ENCODE results near the gene TSNAXIP1.
"Not testable (repeated sequence)": the region's sequence is repeated elsewhere in the genome, so short reads cannot be mapped to it uniquely, and the experiment has no call there.

TSNAXIP1 gene

DNA sequence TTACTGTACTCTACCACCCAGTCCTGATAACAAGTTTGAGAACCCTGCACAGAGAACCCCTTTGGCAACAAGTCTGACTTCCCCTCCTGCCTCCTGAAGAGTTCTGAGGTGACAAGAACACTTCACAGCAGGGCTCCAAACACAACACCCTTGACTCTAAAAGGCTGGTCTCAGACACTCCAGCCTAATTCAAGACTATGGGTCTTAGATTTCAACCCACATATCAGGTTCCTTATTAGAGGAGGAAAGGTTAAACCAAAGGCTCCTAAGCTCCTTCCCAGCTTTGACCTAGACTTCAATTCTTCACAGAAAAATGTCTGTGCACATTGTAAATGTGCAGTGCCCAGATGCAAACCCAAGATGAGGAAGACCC lies 23.4 kb upstream of the TSNAXIP1 start:
- no peak for DNase-seq (ENCODE audit: low spot score)

DNA sequence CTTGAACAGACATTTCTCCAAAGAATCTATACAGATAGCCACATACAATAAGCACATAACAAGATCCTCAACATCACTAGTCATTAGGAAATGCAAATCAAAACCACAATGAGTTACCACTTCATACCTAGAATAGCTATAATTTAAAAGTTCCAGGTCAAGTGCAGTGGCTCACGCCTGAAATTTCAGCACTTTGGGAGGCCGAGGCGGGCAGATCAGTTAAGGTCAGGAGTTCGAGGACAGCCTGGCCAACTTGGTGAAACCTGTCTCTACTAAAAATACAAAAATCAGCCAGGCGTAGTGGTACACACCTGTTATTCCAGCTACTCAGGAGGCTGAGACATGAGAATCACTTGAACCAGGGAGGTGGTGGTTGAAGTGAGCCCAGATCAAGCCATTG lies 20.2 kb upstream of the TSNAXIP1 start:
- no peak for DNase-seq (ENCODE audit: low spot score)

DNA sequence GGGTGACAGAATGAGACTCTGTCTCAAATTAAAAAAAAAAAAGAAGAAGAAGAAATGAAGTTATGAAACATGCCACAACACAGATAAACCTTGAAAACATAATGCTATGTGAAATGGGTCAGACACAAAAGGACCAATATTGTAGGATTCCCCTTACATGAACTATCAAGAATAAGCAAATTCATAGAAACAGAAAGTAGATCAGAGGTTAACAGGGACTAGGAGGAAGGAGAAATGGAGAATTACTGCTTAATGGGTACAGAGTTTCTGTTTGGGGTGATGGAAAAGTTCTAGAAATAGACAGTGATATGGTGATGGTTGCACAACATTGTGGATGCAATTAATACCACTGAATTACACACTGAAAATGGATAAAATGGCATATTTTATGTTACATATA lies 16.6 kb upstream of the TSNAXIP1 start:
- no peak for DNase-seq (ENCODE audit: low spot score)

DNA sequence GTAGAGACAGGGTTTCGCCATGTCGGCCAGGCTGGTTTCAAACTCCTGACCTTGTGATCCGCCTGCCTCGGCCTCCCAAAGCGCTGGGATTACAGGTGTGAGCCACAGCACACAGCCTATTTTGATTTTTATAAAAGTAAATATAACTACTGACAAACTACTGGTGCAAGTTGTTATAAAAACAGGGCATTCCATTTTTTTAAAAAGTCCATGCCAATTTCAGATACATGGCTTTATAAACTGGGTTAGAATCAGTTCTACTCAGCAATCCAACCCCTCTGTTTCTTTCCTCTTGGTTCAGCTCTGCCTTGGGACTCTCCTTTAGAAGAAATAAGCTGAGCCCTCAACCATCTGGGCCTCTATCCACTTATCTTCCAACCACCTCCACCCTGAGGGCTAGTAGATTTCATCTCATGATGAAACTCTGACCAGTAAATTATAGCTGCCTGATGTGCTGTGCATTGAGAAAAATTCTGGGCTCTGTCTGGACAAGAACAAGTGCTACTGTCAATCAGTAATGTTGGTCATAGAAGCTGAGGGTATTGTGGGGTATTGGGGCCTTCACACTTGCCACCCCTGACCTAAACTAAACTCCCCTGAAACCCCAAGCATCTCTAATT lies 10.5 kb upstream of the TSNAXIP1 start:
- no peak for DNase-seq (ENCODE audit: low spot score)

DNA sequence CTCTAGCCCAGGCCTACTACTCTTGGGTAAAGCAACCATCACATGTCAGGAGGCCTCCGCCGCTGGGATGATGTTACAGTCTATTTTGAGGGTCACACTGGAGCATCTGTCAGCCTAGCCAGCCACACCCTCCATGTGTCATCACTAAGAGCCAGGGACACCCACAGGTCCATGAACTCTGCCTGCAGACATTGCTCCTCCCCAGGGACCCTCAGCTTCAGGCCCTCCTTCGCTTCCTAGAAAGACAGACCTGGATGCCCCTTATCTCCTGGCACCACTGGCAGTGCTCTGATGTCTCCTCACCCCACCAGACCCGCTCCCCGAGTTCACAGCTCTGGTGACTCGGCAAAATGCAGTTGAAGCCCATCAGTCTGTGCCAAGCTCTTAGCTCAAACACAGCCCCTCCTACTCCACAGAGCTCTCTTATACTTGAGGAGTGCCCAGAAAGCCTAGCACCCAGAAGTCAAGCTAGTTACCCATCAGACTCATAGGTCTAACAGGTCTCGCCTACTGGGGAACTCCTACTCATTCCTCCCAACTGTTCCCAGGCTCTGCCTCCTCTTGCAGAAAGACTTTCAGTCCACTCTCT lies 6.3 kb upstream of the TSNAXIP1 start:
- peak; percentile 25 for DNase-seq (ENCODE audit: low spot score)

DNA sequence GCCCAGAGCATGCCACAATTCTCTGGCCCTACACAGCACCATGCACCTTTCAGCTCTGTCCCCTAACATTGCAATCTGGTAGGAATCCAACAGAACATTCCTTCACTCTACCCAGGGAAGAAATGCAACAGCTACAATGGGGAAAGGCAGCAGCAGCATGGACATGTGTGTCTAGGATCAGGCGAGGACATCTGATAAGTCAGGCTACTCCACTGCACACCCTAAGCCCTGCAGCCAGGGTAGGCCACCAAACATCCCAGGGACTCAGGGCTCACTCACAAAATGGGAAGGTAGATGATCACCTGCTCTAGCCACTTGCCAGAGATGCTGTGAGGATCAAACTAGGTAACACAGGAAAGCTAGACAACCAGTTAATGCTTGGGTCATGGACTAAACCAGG lies 5.4 kb upstream of the TSNAXIP1 start:
- DNase-seq (ENCODE audit: low spot score): no peak

DNA sequence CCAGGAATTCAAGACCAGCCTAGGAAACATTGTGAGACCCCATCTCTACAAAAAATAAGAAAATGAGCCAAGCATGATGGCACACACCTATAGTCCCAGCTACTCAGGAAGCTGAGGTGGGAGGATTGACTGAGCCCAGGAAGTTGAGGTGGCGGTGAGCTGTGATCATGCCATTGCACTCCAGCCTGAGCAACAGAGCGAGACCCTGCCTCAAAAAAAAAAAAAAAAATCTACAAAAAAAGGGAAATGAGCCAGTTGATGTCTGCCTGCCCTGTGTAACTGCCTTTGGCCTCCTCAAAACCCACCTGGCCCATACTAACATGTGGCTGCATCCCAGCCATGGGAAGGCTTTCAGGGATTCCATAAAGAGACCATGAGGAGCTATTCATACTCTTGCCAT lies 4.8 kb upstream of the TSNAXIP1 start:
- no peak for DNase-seq (ENCODE audit: low spot score)

DNA sequence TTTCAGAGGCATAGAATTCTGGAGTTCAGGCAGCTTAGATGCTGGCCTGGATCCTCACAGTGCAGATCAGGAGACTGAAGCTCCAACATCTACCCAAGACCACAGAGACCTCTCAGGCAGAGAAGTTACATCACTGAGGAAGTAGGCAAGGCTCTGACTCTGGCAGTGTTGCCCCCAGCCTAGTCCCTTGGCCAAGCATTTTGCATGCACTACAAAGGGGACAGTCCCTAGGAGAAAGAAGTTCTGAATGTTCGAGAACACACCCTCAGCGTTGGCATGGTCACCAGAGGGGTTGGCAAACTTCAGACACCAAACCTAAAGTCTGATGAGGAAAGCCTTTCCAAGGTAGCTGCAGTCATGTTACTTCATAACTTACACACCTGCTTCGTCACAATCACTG lies 2.8 kb upstream of the TSNAXIP1 start:
- DNase-seq (ENCODE audit: low spot score): no peak

DNA sequence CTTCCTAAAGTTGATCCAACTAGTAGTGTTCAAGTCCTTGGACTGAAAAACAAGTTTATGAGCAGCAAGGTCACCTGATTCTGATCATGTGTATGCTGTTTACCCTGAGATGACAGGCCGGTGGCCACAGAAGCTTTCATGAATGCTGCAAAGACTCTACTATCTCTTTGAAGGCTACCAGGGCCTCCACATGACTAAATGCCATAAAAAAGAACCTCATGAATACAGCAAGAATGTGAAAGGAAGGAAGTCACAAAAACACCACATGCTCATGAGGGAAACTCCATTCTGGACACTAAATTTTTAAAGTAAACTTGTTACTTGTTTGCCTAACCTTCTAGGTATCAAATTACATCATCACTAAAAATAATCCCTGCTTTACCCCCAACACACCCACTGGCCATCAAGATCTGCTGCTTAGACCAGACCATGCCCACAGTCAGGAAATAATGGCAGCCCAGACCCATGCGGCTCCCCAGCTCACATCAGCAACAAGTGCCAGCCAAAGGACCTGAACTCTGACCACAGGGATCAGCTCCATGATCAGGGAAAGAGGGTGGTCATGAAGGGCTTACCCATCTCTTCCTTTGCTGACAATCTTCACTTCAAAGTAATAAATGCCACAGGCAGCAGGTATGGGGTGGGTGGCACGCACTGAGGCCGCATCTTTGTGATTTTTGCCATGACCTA lies 1.7 kb upstream of the TSNAXIP1 start:
- DNase-seq (ENCODE audit: low spot score): no peak

DNA sequence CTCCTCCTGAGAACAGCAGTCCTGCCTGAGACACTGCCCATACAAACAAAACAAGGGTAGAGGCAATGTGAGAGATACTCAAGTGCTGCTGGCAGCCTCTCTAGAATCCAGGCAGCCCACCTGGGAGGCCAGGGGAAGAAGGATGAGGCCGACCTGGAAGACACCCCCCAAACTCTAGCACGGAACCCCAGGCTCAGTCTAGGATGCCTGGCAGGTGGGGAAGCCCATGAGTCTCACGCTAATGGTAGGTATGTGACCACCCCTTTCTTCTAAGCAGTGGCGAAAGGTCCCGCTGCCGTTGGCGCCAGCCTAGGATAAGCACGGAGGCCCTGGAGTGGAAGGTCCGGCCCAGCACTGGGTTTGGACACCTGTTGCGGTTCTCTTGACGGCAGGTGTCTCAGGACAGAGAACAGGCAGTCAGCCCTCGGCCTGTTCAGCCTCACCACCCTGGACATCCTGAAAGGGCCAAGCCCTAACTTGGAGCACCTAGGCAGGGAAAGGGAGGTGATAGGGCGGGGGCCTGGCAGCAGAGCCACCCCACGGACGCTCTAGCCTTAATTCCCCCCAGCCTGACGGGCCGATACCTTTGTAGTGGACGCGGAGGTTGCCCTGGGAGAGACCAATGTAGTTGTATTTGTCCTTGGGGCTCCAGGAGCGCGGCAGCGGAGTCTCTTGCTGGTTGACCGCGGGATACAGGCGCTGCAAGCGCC lies 816 bp upstream of the TSNAXIP1 start:
- no peak for DNase-seq (ENCODE audit: low spot score)

DNA sequence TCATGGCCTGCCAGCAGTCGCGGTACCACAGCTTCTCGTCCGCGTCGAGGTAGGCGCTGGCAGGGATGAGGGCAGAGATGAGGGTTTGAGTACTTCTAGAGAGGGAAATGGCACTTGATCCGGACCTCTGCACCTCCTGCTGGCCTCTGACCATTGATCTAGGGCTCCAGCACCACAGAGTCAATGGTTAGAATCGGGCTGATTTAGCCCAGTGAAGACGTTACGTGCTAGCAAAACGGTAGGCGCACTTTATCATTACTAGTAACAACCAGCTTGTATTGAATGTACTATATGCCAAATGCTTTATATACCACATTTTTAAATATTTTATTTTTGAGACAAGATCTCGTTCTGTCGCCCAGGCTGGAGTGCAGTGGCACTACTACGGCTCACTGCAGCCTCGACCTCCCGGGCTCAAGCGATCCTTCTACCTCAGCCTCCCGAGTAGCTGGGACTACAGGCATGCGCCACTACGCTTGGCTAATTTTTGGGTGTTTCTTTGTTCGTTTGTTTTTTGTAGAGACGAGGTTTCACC lies 526 bp downstream of the TSNAXIP1 start:
- no peak for DNase-seq (ENCODE audit: low spot score)

DNA sequence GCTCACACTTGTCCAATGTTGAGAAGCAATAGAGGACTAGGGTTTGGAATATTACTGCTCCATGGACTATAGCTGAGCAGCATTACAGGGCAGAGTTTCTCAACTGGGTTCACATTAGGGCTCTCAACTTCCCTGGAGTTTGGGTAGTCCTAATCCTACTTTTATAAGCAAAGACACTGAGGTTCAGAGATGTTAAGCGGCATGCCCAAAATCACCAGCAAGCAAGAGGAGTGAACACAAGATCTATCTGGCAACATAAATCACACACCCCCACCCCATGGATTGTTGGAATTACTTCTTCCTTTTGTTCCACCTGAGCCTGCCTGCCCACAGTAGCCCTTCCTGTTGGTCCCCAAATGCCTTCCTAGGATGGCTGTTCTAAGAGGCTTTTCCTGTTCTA lies 5.2 kb downstream of the TSNAXIP1 start:
- no peak for DNase-seq (ENCODE audit: low spot score)

DNA sequence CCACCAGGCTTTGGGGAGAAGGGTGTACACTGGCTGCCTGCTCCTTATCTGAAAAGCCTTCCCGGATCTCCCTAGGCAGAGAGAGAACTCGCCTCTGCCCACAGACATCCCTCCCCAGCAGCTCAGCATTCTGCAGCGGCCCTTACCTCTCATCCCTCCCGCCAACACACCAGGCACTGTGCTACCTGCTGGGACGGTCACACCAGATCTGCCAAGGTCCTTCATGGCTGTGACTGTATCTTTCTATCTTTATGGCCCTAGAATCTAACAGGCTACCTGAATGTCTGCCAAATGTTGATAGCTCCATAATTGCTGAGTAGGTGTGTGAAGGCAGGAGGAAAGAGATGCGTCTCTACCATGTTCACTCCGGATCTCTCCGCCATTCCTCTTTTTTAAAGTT lies 7.9 kb downstream of the TSNAXIP1 start:
- no peak for DNase-seq (ENCODE audit: low spot score)

DNA sequence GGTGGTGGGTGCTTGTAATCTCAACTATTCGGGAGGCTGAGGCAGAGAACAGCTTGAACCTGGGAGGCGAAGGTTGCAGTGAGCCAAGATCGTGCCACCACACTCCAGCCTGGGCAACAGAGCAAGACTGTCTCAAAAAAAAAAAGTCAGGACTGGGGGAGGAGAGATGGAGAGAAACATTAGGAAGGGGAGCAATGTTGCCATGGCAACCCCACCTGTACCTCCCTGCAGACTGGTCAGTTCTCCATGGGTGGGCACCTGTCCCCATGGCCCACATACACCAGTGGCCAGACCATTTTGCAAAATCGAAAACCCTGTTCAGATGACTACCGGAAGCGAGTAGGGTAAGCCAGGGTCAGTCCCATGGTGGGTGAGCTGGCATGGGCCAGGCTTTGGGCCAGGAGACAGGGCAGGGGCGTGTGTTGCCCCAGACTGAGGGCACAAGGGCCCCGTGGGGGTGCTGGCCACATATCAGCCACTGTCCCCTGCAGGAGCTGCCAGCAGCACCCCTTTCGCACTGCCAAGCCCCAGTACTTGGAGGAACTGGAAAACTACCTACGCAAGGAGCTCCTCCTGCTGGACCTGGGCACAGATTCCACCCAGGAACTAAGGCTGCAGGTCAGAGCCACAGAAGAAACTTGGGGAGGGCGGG lies 14.0 kb downstream of the TSNAXIP1 start:
- DNase-seq (ENCODE audit: low spot score): no peak

DNA sequence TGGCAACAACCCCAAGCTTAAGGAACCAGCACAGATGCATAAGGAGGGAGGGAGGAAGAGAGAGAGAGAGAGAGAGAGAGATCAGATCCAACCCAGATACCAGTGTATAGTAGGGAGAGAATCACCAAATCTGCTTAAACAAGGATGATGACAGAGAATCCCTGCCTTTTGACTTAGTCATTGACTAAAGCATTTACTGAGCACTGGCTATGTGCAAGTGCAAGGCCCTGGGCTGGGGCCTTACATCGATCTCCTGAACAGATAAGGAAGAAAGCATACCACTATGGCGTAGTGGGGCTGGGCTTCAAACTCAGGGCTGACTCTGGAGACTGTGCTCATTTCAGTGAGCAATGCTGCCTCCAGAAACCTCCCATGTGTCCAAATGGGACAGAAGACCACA lies 15.8 kb downstream of the TSNAXIP1 start:
- DNase-seq (ENCODE audit: low spot score): no peak

DNA sequence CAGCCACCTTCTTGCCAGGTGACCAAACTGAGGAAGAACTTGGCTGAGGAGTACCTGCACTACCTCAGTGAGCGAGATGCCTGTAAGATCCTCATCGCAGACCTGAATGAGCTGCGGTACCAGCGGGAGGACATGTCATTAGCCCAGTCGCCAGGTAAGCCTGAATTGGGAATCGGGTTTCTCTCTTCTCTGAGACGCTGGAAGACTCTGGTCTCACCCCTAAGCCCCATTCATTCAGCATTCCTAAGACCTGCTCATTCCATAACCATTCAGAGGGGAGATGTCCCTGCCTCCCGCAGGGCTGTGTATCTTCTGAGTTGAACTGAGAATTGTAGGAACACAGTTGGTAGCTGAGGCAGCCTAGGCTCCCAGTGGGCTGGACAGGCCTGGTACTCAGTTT lies 18.4 kb downstream of the TSNAXIP1 start:
- no peak for DNase-seq (ENCODE audit: low spot score)

DNA sequence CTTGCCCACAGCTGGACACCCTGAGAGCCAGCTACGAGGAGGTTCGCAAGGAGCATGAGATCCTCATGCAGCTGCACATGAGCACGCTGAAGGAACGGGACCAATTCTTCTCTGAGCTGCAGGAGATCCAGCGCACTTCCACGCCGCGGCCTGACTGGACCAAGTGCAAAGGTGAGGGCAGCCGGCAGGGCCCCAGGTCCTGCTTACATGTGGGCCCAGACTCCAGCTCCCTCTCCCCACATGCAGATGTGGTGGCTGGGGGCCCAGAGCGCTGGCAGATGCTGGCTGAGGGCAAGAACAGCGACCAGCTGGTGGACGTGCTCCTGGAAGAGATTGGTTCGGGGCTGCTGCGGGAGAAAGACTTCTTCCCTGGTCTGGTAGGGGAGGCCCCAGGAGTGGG lies 19.2 kb downstream of the TSNAXIP1 start:
- no peak for DNase-seq (ENCODE audit: low spot score)

DNA sequence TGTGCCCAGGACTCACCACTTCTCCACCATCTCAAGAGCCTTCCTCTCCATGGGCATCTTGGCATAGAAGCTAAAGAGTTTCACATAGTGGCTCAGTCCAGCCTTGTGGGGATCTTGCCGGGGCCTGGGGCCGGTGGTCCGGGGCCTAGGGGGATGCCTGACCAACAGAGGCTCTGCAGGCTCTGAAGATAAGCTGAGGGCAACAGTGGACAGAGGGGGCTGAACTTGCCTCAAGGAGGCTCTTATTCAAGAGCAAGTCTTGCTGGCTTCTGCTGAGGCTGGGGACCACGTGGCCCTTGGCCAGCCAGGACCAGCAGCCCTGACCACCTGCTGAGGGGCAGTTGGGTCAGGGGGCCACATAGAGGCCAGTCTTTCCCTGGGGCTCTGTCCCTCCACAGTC lies 22.0 kb downstream of the TSNAXIP1 start:
- peak; percentile 1 for DNase-seq (ENCODE audit: low spot score)

DNA sequence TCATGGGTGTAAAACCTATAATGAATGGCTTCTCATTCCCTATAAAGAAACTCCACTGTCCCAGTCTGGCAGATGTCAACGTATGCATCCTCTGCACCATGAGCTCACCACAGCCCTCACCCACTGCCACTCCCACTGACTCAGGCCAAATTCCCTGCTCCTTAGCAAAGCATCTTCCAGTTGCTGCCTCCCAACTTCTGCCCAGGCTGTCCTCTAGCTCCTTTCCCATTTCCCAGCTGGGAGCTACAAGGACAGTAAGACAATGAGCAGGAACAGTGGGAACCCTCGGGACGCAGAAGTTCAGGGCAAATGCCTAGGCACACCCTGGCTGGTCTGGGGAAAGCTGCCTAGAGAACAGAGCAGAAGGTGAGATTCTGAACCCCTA lies 26.3 kb downstream of the TSNAXIP1 start:
- peak; percentile 85 for DNase-seq (ENCODE audit: low spot score)

DNA sequence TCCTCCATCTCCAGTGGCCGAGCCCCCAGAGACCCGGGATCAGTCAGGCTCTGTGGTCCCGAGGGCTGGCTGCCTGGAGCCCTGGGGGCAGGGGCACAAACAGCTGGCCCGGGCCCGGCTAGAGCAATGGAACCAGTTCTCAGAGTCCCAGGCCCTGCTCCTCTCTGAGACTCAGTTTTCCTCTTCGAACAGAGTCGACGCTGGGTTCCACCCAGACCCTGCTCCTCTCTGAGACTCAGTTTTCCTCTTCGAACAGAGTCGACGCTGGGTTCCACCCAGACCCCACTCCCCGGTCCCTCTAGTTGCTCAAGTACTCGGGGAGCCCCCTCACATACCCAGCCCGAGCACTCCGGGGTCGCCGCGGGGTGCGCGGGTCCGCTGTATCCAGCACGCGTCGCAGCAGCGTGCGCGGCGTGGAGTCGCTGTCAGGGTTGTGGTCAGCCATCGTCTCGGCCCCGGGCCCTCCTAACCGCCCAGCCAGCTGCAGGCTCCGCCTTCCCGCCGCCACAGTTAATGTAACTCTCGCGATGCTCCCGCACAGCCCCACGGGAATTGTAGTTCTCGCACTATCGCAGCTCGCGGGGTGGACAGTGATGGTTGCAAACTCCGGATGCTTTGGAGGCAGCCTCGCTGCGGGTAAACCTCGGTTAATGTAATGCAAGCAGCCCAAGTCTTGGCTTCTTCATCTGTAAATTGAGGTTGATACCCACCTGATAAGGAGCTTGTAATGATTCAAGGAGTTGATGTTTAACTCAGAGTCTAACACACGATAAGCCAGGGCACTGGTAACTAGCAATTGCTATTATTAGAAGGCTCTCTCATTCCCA lies 26.9 kb downstream of the TSNAXIP1 start:
- peak; percentile 96 for DNase-seq (ENCODE audit: low spot score)

DNA sequence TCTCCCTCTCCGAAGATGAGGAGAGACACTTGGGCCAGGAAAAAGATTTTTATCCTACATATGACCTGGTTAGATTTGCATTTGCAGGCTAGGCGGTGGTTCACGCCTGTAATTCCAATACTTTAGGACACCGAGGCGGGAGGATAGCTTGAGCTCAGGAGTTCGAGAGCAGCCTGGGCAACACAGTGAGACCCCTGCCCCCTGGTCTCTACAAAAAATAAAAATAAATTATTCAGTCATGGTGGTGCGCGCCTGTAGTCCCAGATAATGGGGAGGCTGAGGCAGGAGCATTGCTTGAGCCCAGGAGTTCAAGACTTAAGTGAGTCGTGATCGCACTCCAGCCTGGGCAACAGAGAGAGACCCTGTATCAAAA lies 27.5 kb downstream of the TSNAXIP1 start:
- no peak for DNase-seq (ENCODE audit: low spot score)

DNA sequence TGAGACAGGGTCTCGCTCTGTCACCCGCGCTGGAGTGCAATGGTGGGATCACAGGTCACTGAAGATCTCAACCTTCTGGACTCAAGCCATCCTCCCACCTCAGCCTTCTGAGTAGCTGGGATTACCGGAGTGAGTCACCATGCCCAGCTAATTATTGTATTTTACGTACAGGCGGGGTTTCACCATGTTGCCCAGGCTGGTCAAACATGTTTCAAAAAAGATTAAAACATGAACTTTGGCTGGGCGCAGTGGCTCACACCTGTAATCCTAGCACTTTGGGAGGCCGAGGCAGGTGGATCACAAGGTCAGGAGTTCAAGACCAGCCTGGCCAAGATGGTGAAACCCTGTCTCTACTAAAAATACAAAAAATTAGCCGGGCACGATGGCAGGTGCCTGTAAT lies 30.5 kb downstream of the TSNAXIP1 start:
- DNase-seq (ENCODE audit: low spot score): not testable (repeated sequence)

All from AG08396 (cell line).